HG02943 (cell line): ENCODE data around the gene SHF.
"Not testable (repeated sequence)": the region's sequence is repeated elsewhere in the genome, so short reads cannot be mapped to it uniquely, and the experiment has no call there.

ENCODE experiments used
- ATAC-seq: cut with Tn5 transposase; IDR thresholded peaks from one replicate; pipeline ENCODE4 v1.9.1; 2021; ENCODE audit warnings: mild to moderate bottlenecking, low read depth, moderate library complexity; ENCODE audit not compliant: unreplicated experiment

The SHF gene

GRCh38 chr15:45148076-45149059 lies 39.4 kb downstream of the SHF start:
- no peak for ATAC-seq

- ATAC-seq = no peak
These were observed 40.2 kb downstream of the SHF start for GRCh38 chr15:45147606-45148005.

GRCh38 chr15:45146405-45146804 lies 41.4 kb downstream of the SHF start:
- ATAC-seq = no peak

- ATAC-seq = no peak
These were observed 43.0 kb downstream of the SHF start for GRCh38 chr15:45144775-45145174.

- no peak for ATAC-seq
These were observed 43.8 kb downstream of the SHF start for GRCh38 chr15:45143946-45144345.

- ATAC-seq = no peak
These were observed 44.7 kb downstream of the SHF start for GRCh38 chr15:45143056-45143455.

- ATAC-seq = no peak
These were observed 46.4 kb downstream of the SHF start for GRCh38 chr15:45141386-45141785.

GRCh38 chr15:45140557-45141250 lies 47.1 kb downstream of the SHF start:
- ATAC-seq = no peak

GRCh38 chr15:45139770-45140169 lies 48.0 kb downstream of the SHF start:
- ATAC-seq = no peak

GRCh38 chr15:45138814-45139765 lies 48.7 kb downstream of the SHF start:
- no peak for ATAC-seq

GRCh38 chr15:45137703-45138102 lies 50.1 kb downstream of the SHF start:
- no peak for ATAC-seq

- no peak for ATAC-seq
These were observed 51.4 kb downstream of the SHF start for GRCh38 chr15:45136378-45136764.

- not testable (repeated sequence) for ATAC-seq
These were observed 51.9 kb downstream of the SHF start for GRCh38 chr15:45135705-45136377.

- no peak for ATAC-seq
These were observed 52.8 kb downstream of the SHF start for GRCh38 chr15:45134682-45135604.

- ATAC-seq = no peak
These were observed 53.7 kb downstream of the SHF start for GRCh38 chr15:45134046-45134445.

- no peak for ATAC-seq
These were observed 54.2 kb downstream of the SHF start for GRCh38 chr15:45133561-45133920.

- no peak for ATAC-seq
These were observed 54.8 kb downstream of the SHF start for GRCh38 chr15:45132844-45133560.

- ATAC-seq = no peak
These were observed 56.3 kb downstream of the SHF start for GRCh38 chr15:45131510-45131909.
